D721Med (cell line): Measurements from ENCODE around the gene TRMT11.

ENCODE experiments used
- DNase-seq: peaks from one replicate; pipeline ENCODE4 v3.0.0; 2011; ENCODE audit warnings: low spot score; ENCODE audit not compliant: insufficient read length
- FAIRE-seq: peaks from 2 replicates; lab custom pipeline; 2011; peaks lifted over from hg19 to GRCh38; lab: Jason Lieb, UNC
- TF ChIP-seq, protein P1 (sequence below): IDR thresholded peaks from 2 replicates; pipeline ENCODE4 v1.5.1; 2012; ENCODE audit warnings: mild to moderate bottlenecking, control low read depth; ENCODE audit not compliant: insufficient read depth; ENCODE audit errors: missing control alignments

The TRMT11 gene

DNA sequence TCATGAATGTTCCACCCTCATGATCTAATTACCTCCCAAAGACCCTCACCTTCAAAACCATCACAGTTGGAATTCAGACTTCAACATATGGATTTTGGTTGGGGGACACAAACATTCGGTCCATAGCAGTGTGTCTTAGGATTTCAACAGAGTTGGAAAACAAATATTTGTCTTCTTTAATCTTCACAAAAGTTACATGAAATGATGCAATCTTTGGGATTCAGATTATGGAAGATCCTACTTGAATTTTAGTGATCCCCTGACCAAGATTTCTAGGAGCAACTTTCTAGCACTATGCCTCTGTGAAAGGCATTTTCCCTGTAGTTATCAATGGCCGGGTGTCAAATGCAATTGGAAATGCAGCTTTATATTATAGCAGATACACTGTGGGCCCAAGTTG is 86.5 kb downstream of the TRMT11 start:
- TF ChIP-seq, protein P1, sequence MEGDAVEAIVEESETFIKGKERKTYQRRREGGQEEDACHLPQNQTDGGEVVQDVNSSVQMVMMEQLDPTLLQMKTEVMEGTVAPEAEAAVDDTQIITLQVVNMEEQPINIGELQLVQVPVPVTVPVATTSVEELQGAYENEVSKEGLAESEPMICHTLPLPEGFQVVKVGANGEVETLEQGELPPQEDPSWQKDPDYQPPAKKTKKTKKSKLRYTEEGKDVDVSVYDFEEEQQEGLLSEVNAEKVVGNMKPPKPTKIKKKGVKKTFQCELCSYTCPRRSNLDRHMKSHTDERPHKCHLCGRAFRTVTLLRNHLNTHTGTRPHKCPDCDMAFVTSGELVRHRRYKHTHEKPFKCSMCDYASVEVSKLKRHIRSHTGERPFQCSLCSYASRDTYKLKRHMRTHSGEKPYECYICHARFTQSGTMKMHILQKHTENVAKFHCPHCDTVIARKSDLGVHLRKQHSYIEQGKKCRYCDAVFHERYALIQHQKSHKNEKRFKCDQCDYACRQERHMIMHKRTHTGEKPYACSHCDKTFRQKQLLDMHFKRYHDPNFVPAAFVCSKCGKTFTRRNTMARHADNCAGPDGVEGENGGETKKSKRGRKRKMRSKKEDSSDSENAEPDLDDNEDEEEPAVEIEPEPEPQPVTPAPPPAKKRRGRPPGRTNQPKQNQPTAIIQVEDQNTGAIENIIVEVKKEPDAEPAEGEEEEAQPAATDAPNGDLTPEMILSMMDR = no peak
- DNase-seq (no peak), FAIRE-seq (no peak)

DNA sequence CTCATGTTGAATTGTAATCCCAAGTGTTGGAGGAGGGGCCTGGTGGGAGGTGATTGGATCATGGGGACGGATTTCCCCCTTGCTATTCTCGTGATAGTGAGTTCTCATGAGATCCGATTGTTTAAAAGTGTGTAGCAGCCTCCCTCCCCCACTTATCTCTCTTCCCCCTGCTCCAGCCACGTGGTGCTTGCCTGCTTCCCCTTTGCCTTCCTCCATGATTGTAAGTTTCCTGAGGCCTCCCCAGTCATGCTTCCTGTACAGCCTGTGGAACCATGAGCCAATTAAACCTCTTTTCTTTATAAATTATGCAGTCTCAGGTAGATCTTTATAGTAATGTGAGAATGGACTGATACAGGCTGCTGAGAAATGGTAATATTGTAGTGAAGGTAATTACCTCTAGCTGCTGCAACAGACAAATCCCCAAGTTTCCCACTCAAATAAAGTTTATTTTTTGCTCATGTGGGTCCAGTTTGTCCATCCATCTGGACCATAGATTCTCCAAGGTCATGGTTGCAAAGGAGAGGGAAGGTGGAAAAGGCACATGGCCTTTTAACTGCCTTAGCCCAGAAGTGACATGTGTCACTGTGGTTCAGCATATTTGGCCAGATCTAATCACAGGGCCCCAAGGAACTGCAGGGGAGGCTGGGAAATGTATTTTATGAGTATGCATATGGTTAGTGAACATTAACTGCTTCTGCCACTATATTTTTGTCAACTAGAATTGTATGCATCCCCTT is 89.2 kb downstream of the TRMT11 start:
- TF ChIP-seq, protein P1 = no peak
- DNase-seq (no peak), FAIRE-seq (no peak)

DNA sequence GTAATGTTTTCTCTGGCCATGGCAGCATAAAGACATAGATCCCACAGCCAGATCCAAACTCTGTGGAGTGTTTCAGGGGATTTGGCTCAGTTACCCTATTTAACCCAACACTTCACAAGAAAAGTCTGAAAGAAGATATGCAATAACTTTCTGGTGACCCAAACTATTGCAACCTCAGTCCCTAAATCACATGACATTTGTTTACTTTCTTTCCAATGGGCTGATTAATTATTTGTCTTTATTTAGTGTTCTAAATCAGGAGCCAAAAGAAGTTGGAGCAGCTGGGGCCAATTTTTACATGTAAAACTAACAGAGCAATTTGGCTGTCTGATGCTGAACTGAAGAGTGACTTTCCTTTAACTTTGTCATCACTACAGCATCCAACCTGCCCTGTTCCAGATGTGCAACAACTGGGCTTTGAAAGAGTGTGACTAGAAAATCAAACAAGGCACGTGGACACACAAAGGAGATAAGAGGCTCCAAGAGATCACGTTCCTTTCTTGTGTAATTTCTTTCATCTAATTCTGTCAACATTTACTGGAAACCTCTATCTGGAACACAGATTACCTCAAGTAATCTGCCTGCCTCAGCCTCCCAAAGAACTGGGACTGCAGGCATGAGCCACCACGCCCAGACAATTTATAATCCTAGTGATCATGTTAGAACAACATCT is 90.8 kb downstream of the TRMT11 start:
- FAIRE-seq = no peak
- DNase-seq = no peak
- TF ChIP-seq, protein P1 = no peak

DNA sequence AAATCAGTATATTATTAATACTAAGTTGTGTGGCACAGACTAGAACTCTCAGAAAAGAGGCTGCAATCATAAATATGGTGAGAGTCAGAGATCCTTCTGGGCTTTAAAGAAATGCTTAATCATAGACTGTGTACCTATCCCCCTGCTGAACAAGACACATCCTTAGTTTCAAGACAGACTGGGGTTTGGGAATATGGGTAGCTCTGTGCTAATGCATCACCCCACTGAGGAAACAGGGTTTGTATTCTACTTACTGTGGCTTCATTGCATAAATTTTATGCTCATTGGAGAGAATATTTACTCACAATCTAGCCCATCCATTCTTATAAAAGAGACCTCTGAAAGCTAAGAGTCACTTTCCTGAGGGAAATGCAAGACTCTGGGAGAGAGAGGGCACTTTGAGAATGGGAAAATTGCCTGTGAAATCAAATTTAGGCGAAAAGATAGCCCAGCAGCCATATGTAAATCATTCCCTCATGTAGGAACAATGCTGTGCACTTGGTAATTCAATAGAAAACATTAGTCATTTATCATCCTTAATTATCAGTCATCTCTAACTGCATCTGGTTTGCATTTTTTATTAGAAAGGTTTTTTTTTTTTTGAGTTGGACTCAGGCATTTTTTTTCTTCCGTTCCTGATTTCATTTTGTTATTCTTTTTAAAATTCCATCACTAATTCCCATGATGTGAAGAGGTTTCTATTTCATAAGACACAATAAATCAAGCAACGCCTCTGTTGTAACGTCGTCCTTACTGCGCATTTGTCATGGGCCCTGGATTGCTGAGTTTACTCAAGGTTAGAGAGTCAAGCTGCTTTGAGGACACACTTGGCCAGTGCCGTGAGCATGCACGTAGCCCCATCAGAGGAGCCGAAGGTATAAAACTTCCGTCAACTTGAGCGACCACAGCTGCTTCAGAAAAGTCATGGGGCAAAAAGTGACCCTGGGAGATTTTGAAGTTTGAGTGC is 91.8 kb downstream of the TRMT11 start:
- TF ChIP-seq, protein P1 = no peak
- DNase-seq (no peak), FAIRE-seq (no peak)

DNA sequence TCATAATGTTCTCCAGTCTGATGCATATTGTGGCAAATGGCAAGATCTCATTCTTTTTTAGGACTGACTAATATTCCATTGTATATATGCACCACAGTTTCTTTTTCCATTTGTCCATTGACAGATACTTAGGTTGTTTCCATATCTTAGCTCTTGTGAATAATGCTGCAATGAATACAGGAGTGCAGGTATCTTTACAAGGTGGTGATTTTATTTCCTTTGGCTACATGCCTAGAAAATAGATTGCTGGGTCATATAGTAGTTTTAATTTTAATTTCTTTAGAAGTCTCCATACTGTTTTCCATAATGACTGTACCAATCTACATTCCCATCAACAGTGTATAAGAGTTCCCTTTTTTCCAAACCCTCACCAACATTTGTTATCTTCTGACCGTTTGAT is 97.5 kb downstream of the TRMT11 start:
- TF ChIP-seq, protein P1 = no peak

DNA sequence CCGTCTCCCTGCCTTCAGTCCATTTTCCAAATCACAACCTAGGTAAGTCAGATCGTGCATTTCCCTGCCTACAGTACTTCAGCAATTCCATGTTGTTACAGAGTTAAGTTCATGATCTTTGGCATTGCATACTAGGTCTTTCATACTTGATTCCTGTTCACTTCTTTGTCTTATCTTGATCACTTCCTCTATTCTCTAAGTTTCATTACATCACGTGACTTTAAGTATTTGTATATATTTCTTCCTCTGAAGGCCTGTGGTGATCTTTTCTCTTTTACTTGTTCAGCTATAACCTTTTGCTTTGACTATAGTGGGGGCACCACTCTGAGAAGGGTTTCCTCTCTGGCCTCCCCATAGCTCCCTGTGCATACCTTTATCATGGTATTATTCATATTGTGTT is 100.2 kb downstream of the TRMT11 start:
- TF ChIP-seq, protein P1 = no peak
- no peak for DNase-seq
- no peak for FAIRE-seq

More for the DNA sequence above, 97.5 kb downstream of the TRMT11 start:
- DNase-seq = no peak
- no peak for FAIRE-seq
